DND-41 (cell line): ENCODE results near the gene SMAD6.

Experiments used
- EZH2 ChIP-seq: IDR thresholded peaks from 3 replicates; pipeline ENCODE4 v1.6.1; 2012; ENCODE audit warnings: borderline replicate concordance, low read depth, mild to moderate bottlenecking, moderate library complexity, low read length, inconsistent platforms; ENCODE audit not compliant: severe bottlenecking
- TF ChIP-seq, protein P1 (sequence below): IDR thresholded peaks from 2 replicates; pipeline ENCODE4 v1.5.1; 2012; ENCODE audit warnings: borderline replicate concordance, low read length, moderate library complexity, mild to moderate bottlenecking; ENCODE audit not compliant: poor library complexity, severe bottlenecking; ENCODE audit errors: extremely low read depth

DNA sequence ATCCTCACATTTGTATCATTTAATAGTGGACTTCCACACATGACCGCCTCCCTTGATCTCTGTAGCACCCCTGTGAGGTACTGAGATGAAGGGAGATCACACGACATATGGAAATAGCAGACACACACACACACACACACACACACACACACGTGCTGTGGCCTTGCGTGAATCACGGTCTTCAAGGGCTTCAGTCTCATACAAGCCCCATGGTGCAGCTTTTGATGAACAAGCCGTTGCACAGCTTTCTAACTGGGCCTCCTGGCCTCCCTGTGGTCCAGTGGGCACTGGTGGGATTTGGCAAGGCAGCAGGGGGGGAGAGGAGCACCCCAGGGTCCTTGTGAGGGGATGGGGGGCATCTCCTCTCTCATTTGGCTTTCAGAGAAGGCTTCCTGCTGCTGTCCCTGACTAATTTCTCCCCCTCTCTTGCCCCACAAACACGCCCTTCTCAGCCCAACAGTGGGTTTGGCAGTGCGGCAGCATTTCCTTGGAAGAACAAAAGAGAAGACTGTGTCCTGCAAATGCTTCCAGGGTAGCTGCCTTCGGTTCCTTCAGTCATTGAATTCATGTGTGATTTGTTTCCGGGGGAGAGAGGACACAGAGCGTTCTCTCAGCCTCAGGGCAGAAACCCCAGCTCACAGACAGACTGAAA is 98.7 kb downstream of the SMAD6 start:
- TF ChIP-seq, protein P1, sequence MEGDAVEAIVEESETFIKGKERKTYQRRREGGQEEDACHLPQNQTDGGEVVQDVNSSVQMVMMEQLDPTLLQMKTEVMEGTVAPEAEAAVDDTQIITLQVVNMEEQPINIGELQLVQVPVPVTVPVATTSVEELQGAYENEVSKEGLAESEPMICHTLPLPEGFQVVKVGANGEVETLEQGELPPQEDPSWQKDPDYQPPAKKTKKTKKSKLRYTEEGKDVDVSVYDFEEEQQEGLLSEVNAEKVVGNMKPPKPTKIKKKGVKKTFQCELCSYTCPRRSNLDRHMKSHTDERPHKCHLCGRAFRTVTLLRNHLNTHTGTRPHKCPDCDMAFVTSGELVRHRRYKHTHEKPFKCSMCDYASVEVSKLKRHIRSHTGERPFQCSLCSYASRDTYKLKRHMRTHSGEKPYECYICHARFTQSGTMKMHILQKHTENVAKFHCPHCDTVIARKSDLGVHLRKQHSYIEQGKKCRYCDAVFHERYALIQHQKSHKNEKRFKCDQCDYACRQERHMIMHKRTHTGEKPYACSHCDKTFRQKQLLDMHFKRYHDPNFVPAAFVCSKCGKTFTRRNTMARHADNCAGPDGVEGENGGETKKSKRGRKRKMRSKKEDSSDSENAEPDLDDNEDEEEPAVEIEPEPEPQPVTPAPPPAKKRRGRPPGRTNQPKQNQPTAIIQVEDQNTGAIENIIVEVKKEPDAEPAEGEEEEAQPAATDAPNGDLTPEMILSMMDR = no peak
- TF ChIP-seq EZH2 = no peak
